ENCODE results near the gene PRDM5. TPM values are rescaled to one million over a fixed set of nuclear protein-coding genes. Genes with fewer than 3 reads are reported as not detected.

The PRDM5 gene
- total RNA-seq, 1 donor from 2014 or later = not detected

DNA sequence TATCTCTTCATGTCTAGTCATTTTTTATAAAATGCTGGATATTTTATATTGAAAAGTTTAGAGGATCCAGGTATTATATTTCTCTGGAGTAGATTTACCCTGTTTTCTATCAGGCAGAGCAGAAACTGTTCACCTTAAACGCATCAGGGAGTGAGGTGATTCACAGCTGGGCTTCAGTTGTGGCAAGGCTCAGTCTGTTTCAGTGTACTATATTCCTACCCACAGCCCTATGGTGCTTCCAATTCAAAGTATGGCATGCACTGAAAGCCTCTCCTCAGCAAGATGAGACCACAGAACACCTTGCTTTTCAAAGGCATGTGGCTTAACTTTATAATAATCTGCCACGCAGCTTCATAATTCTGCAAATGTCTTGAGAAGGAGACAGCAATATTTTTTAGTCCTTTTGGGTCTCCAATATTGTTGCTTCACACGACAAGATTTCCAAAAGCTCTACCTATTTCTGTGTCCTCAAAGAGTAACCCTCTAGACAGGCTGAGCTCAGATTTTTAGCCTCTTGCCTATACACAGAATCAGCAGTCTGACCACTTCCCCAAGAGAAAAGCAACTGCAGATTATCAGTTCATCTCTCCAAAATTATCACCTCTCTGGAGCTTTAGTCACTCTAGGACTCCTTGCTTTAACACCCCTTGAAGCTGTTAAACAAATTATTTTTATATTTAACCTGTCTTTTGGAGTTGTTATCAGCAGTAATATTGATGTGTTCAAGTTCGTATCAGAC lies 24.4 kb downstream of the PRDM5 start:
- H3K4me1 Mint-ChIP-seq (ENCODE audit: low read depth) = no peaks in the 10 kb centered on the region
- H3K4me3 Mint-ChIP-seq (ENCODE audit: low read depth) = no peak overlapping the region
- H3K27ac Mint-ChIP-seq = no peak overlapping the region
- intact Hi-C loops (cut with micrococcal nuclease) = no loop called here
- H3K27me3 Mint-ChIP-seq (ENCODE audit: low read depth) = peaks cover 23% of the 10 kb centered on the region
- H3K36me3 Mint-ChIP-seq (ENCODE audit: low read depth) = no peaks in the 10 kb centered on the region
- H3K9me3 Mint-ChIP-seq = no peaks in the 10 kb centered on the region
- DNase-seq (ENCODE audit: low spot score) = no peak

DNA sequence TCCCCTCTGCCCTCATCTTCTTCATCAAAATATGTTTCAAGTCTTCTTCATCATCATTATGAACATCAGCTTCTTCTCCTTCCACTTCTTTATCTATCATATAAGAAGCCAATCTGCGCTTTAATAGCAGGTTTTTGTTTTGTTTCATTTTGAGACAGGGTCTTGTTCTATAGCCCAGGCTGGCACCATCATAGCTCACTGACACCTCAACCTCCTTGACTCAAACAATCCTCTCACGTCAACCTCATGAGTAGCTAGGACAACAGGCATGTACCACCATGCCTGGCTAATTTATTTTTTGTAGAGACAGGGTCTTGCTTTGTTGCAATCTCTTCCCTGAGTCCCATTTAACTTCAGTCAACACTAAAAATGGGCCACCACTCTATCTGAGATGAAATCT lies 27.0 kb downstream of the PRDM5 start:
- H3K4me3 Mint-ChIP-seq (ENCODE audit: low read depth) = no peak overlapping the region
- H3K27me3 Mint-ChIP-seq (ENCODE audit: low read depth) = peaks cover 17% of the 10 kb centered on the region
- H3K36me3 Mint-ChIP-seq (ENCODE audit: low read depth) = no peaks in the 10 kb centered on the region

DNA sequence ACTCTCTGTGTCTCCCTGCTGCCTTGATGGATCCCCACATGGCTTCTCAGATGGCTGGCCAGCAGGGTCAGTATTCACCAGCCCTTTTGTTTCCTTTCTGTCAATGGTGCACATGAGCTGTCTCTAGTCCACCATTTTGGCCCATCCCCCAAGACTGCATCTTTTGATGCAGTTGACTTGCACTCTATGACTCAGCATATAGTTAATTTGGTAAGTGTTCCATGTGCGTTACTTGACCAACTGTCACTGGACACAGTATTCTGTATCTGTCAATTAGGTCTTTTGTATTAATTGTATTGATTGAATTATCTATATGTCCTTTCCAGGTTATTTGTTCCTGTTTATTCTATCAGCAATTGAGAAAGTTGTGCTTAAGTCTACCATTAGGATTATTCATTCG lies 29.2 kb downstream of the PRDM5 start:
- intact Hi-C loops (cut with micrococcal nuclease) = no loop called here
- no peaks in the 10 kb centered on the region for H3K4me1 Mint-ChIP-seq (ENCODE audit: low read depth)
- H3K4me3 Mint-ChIP-seq (ENCODE audit: low read depth) = no peak overlapping the region
- H3K9me3 Mint-ChIP-seq = peaks cover 5% of the 10 kb centered on the region
- DNase-seq (ENCODE audit: low spot score) = no peak
- peaks cover 15% of the 10 kb centered on the region for H3K27me3 Mint-ChIP-seq (ENCODE audit: low read depth)
- H3K27ac Mint-ChIP-seq = no peak overlapping the region
- no peaks in the 10 kb centered on the region for H3K36me3 Mint-ChIP-seq (ENCODE audit: low read depth)

More for the DNA sequence above, 27.0 kb downstream of the PRDM5 start:
- DNase-seq (ENCODE audit: low spot score) = no peak
- Mint-ChIP-seq H3K4me1 (ENCODE audit: low read depth) (no peaks in the 10 kb centered on the region), H3K9me3 (peaks cover 5% of the 10 kb centered on the region), H3K27ac (no peak overlapping the region)
- intact Hi-C loops (cut with micrococcal nuclease) = no loop called here

DNA sequence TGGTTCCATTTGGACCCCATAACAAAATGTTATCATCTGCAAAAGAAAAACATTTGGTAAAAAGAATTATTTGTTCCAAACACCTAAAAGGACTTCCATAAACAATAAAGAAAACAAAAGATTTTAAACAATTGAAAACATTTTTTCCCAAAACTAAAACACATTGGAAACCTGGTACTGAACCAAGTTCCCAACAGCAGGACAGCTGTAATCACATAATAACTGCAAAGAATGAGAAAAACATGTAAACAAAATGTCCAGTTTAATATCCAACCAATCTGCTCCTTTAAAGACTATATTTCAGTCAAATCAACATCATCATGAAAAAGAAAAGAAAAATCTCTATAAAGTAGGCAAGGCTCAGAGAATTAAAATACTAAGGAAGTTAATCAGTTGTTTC lies 36.3 kb downstream of the PRDM5 start:
- Mint-ChIP-seq H3K4me3 (ENCODE audit: low read depth) (no peak overlapping the region), H3K9me3 (peaks cover 2% of the 10 kb centered on the region), H3K4me1 (ENCODE audit: low read depth) (no peaks in the 10 kb centered on the region), H3K27me3 (ENCODE audit: low read depth) (peaks cover 3% of the 10 kb centered on the region), H3K36me3 (ENCODE audit: low read depth) (no peaks in the 10 kb centered on the region), H3K27ac (no peak overlapping the region)
- no peak for DNase-seq (ENCODE audit: low spot score)
- intact Hi-C loops (cut with micrococcal nuclease) = no loop called here

DNA sequence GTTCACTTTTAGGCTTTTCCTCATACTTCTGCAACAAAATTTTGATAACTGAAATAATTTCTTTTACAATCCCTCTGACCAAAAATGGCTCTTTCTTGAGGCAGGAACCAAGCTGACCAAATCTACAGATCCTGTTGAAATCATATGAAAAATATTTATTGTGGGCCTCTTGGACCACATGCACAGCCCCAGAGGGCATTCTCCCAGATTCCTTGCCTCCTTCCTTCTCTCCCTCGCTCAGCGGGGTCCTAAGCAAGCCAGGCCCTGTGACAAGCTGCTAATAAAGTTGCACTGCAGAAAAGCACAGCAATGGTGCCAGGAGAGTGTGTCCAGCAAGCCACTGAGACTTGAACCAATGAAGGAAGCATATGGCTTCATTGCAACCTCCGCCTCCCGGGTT lies 40.7 kb downstream of the PRDM5 start:
- Mint-ChIP-seq H3K27ac (no peak overlapping the region), H3K4me1 (ENCODE audit: low read depth) (no peaks in the 10 kb centered on the region), H3K36me3 (ENCODE audit: low read depth) (no peaks in the 10 kb centered on the region), H3K4me3 (ENCODE audit: low read depth) (no peak overlapping the region), H3K27me3 (ENCODE audit: low read depth) (peaks cover 5% of the 10 kb centered on the region), H3K9me3 (no peaks in the 10 kb centered on the region)
- DNase-seq (ENCODE audit: low spot score) = no peak
- intact Hi-C loops (cut with micrococcal nuclease) = no loop called here

DNA sequence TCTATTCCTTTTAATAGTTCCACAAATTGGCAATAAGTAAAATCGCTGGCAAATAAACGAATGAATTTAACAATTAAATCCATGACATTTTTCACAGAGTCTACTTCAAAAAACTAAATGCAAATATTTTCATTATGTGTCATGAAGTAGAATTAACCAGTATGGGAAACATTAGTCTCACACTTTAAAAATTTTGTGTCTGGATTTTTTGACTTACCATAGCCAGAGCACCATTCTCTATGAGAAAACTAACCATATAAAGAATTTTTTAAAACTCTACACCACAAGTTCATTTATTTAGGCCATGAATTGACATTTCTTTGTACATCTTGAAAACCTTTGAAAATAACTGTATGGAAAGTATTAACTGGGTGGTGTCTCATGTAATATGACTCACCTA lies 41.2 kb downstream of the PRDM5 start:
- Mint-ChIP-seq H3K27me3 (ENCODE audit: low read depth) (peaks cover 5% of the 10 kb centered on the region), H3K36me3 (ENCODE audit: low read depth) (no peaks in the 10 kb centered on the region)

DNA sequence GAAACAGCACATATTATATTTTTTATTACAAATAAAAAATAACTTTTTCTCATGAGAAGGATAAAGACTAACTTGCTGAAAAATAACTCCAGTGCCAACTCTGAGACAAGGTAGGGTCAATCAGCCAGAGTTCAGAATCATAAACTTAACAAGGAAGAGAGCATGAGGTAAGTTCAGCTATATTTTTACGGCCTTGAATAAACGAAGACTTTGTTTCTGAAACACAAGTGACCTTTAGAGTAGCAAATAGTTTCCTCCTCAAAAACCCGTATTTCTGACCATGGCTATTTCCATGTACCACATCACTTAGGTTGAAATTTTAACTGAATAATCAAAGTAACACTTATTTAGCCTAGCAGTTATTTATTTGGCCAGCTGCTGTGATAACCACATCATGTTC lies 45.5 kb downstream of the PRDM5 start:
- Mint-ChIP-seq H3K9me3 (no peaks in the 10 kb centered on the region), H3K36me3 (ENCODE audit: low read depth) (no peaks in the 10 kb centered on the region), H3K27ac (no peak overlapping the region), H3K27me3 (ENCODE audit: low read depth) (peaks cover 5% of the 10 kb centered on the region), H3K4me3 (ENCODE audit: low read depth) (no peak overlapping the region), H3K4me1 (ENCODE audit: low read depth) (no peaks in the 10 kb centered on the region)
- intact Hi-C loops (cut with micrococcal nuclease) = no loop called here
- no peak for DNase-seq (ENCODE audit: low spot score)

More for the DNA sequence above, 41.2 kb downstream of the PRDM5 start:
- no peak for DNase-seq (ENCODE audit: low spot score)
- Mint-ChIP-seq H3K4me1 (ENCODE audit: low read depth) (no peaks in the 10 kb centered on the region), H3K27ac (no peak overlapping the region), H3K4me3 (ENCODE audit: low read depth) (no peak overlapping the region), H3K9me3 (no peaks in the 10 kb centered on the region)
- intact Hi-C loops (cut with micrococcal nuclease) = no loop called here

DNA sequence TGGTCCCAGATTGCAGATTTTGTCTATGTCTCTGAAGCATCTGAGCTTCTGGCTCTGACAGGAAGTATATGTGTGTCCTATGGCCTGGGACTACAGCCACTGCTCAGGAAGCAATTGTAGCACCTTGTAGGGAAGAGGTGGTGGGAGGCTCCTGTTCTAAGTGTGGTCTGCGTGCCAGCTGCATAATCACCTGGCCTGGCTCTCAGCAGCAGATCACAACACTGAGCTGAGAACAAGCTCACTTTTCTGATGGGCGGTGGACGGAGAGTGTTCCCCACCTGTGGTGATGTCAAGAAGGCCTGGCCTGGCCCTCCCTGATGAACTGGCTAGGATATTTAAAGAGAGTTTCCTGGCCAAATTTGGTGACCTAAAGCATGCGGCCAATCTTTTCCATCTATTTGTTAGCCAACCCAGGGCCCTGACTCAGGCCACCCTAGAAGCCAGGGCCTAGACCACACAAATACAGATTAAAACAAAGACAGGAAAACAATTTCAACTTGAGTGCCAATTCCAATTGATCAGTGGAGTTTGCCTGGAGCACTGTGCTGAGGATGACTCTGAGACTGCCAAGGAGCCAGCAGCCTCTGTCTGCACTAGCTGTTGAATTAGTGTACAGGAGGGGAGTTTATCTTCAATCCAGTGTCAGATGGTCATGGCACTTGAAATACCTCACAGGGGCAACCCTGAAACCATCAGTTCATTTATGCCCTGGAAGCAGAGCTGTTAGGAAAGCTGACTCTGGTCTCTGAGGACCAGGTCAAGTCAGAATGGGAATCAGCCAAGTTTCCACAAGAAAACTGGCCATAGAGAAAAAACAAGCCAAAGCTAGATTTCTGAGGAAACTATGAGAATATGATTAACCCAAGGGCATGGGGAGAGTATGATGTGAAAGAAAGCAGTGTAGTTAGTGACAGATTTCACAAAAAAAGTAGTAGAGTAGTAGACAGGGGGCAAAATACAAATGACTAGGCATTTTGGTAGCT lies 47.4 kb downstream of the PRDM5 start:
- intact Hi-C loops (cut with micrococcal nuclease) = no loop called here
- Mint-ChIP-seq H3K4me3 (ENCODE audit: low read depth) (no peak overlapping the region), H3K4me1 (ENCODE audit: low read depth) (no peaks in the 10 kb centered on the region), H3K36me3 (ENCODE audit: low read depth) (no peaks in the 10 kb centered on the region), H3K27me3 (ENCODE audit: low read depth) (peaks cover 4% of the 10 kb centered on the region), H3K27ac (no peak overlapping the region), H3K9me3 (no peaks in the 10 kb centered on the region)
- DNase-seq (ENCODE audit: low spot score) = no peak

DNA sequence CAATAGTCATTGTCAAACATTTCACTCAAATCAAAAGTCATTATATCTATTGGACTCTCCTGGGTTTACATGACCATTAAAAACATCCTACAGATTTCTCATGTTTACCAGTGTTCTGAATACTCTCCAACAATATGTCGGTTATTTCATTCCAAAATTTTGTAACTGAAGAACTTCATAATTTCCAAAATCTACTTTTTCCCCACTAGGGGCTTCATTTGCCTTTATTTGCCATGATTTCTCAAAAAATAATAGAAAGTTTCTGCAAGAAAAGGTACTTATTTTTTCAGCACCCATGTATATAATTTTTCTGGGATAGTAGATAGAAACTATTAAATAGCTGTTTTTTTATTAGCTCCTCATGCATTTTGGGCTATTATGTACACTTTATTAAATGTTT lies 49.0 kb downstream of the PRDM5 start:
- H3K27ac Mint-ChIP-seq = no peak overlapping the region
- peaks cover 5% of the 10 kb centered on the region for H3K27me3 Mint-ChIP-seq (ENCODE audit: low read depth)
- no peaks in the 10 kb centered on the region for H3K36me3 Mint-ChIP-seq (ENCODE audit: low read depth)
- intact Hi-C loops (cut with micrococcal nuclease) = no loop called here
- H3K9me3 Mint-ChIP-seq = no peaks in the 10 kb centered on the region
- no peak for DNase-seq (ENCODE audit: low spot score)
- no peak overlapping the region for H3K4me3 Mint-ChIP-seq (ENCODE audit: low read depth)
- no peaks in the 10 kb centered on the region for H3K4me1 Mint-ChIP-seq (ENCODE audit: low read depth)

DNA sequence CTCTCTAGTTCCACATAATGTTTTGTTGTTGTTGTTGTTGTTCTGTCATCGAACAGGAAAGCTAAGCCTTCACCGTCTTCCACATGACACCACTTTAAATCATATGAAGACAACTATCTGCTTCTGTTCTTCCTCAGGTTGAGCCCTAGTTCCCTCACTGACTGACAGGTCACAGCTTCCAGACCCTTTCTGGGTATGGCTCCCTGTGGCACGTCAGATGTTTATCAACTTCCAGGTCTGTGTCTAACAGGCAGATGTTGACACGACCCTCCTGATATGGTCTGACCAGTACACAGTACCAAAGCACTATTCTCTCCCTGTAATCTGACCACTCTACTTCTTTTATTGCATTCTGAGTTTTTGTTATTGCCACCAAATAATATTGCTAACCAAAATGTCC lies 51.4 kb downstream of the PRDM5 start:
- H3K27me3 Mint-ChIP-seq (ENCODE audit: low read depth) = peaks cover 5% of the 10 kb centered on the region
- intact Hi-C loops (cut with micrococcal nuclease) = no loop called here
- no peaks in the 10 kb centered on the region for H3K36me3 Mint-ChIP-seq (ENCODE audit: low read depth)
- H3K27ac Mint-ChIP-seq = no peak overlapping the region
- H3K4me1 Mint-ChIP-seq (ENCODE audit: low read depth) = no peaks in the 10 kb centered on the region
- H3K4me3 Mint-ChIP-seq (ENCODE audit: low read depth) = no peak overlapping the region
- DNase-seq (ENCODE audit: low spot score) = no peak
- H3K9me3 Mint-ChIP-seq = no peaks in the 10 kb centered on the region

DNA sequence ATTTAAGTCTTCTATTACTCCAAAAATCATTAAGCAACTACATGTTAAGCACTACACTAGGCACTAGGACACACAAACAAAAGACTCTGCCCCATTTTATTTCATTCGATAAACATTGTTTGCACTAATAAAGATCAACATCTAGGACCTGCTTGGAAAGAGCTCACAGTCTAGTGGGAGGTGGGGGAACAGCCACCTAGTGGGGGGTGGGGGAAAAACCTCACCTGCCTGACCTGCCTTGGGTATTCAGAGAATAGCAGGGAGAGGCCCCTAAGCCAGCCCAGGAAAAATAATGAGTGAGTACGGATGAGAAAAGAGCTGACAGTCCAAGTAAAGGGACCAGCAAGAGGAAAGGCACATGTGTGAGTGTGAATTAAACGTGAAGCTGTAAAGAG lies 52.2 kb downstream of the PRDM5 start:
- H3K27me3 Mint-ChIP-seq (ENCODE audit: low read depth) = peaks cover 5% of the 10 kb centered on the region
- intact Hi-C loops (cut with micrococcal nuclease) = no loop called here
- H3K4me3 Mint-ChIP-seq (ENCODE audit: low read depth) = no peak overlapping the region
- no peaks in the 10 kb centered on the region for H3K36me3 Mint-ChIP-seq (ENCODE audit: low read depth)
- H3K9me3 Mint-ChIP-seq = no peaks in the 10 kb centered on the region
- DNase-seq (ENCODE audit: low spot score) = no peak
- no peak overlapping the region for H3K27ac Mint-ChIP-seq
- no peaks in the 10 kb centered on the region for H3K4me1 Mint-ChIP-seq (ENCODE audit: low read depth)

DNA sequence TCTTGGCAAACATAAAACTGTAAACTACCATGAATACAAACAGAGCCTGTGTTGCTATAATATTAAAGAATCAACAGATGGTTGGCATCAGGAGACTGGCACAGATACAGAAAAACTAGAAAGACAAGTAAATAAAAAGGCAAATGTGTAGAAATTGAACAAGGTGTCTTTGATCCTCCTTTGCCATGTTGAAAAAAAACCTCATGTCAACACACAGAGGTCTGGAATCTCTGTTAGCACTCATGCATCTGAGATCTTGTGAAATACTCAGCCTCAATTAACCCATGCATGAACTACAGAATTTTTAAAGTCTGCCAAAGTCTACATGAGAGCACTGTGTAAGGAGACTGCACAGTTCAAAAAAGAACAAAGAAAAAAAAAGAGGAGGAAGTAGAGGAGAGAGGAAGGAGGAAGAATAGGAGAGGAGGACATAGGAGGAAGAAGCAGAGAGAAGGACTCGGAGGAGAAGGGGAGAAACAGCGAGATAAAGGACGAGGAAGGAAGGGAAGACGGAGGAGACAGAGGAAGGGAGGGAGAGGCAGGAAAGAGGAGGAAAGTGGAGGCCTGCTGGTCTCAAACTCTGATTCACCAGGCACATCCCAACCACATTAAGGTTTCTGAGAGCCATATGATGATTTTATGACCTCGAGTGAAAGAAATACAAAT lies 52.8 kb downstream of the PRDM5 start:
- H3K4me1 Mint-ChIP-seq (ENCODE audit: low read depth) = no peaks in the 10 kb centered on the region
- intact Hi-C loops (cut with micrococcal nuclease) = no loop called here
- no peaks in the 10 kb centered on the region for H3K9me3 Mint-ChIP-seq
- peaks cover 5% of the 10 kb centered on the region for H3K27me3 Mint-ChIP-seq (ENCODE audit: low read depth)
- DNase-seq (ENCODE audit: low spot score) = no peak
- no peak overlapping the region for H3K27ac Mint-ChIP-seq
- H3K36me3 Mint-ChIP-seq (ENCODE audit: low read depth) = no peaks in the 10 kb centered on the region
- H3K4me3 Mint-ChIP-seq (ENCODE audit: low read depth) = no peak overlapping the region

DNA sequence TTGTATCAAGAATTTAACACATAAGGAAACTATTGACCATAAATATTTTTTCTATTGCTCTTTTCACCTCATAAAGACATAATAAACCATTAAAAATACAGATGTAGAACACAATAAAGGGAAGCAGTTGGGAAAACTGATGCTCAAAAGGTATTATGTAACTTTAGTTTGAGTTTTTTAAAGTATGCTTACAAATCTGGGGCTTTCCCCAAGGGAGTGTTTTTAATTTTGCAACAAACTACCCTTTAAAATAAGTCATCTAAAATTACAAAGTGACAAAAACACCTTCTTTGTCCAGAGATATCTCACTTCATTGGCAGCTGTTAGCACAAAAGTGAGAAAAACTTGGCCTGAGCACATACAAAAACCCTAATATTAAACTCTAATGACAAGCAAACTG lies 55.0 kb downstream of the PRDM5 start:
- Mint-ChIP-seq H3K9me3 (no peaks in the 10 kb centered on the region), H3K4me1 (ENCODE audit: low read depth) (no peaks in the 10 kb centered on the region), H3K36me3 (ENCODE audit: low read depth) (no peaks in the 10 kb centered on the region), H3K4me3 (ENCODE audit: low read depth) (no peak overlapping the region), H3K27ac (no peak overlapping the region), H3K27me3 (ENCODE audit: low read depth) (peaks cover 7% of the 10 kb centered on the region)
- DNase-seq (ENCODE audit: low spot score) = no peak
- intact Hi-C loops (cut with micrococcal nuclease) = no loop called here
